Activated T-helper 1 cell treated with anti-CD3 and anti-CD28 coated beads, Interleukin-2, amount 50 U/mL, for 16 hours (primary cell): ENCODE data around the gene XPR1.

ENCODE experiments used
- DNase-seq, 2 donors: peaks; one replicate each; pipeline ENCODE4 v3.0.0-alpha.2; 2020; ENCODE audit warnings: low read depth in 1 of 2, low spot score in 1 of 2

XPR1 gene

GRCh38 chr1:180912211-180912800 is 280.5 kb downstream of the XPR1 start:
- no peak for DNase-seq

GRCh38 chr1:180912801-180913565 is 281.2 kb downstream of the XPR1 start, which contains the start of gene KIAA1614:
Gene KIAA1614 (plus strand): TSS chr1:180912897. CDS start chr1:180913244, 347 bp downstream.
- no peak for DNase-seq

- no peak for DNase-seq
Measured at GRCh38 chr1:180915426-180915965, 283.7 kb downstream of the XPR1 start.

GRCh38 chr1:180916012-180916770 is 284.4 kb downstream of the XPR1 start:
- DNase-seq = no peak

GRCh38 chr1:180916771-180917170 is 284.9 kb downstream of the XPR1 start:
- no peak for DNase-seq

GRCh38 chr1:180917306-180918065 is 285.7 kb downstream of the XPR1 start:
- no peak for DNase-seq

GRCh38 chr1:180918519-180918918 is 286.7 kb downstream of the XPR1 start:
- no peak for DNase-seq

- no peak for DNase-seq
Measured at GRCh38 chr1:180919183-180919700, 287.4 kb downstream of the XPR1 start.

- no peak for DNase-seq
Measured at GRCh38 chr1:180920193-180920592, 288.4 kb downstream of the XPR1 start.

GRCh38 chr1:180920702-180921101 is 288.9 kb downstream of the XPR1 start:
- no peak for DNase-seq

- no peak for DNase-seq
Measured at GRCh38 chr1:180921386-180921785, 289.6 kb downstream of the XPR1 start.

- no peak for DNase-seq
Measured at GRCh38 chr1:180921891-180922630, 290.2 kb downstream of the XPR1 start.

- DNase-seq = no peak
Measured at GRCh38 chr1:180922631-180923015, 290.8 kb downstream of the XPR1 start.

GRCh38 chr1:180923021-180923841 is 291.4 kb downstream of the XPR1 start:
- no peak for DNase-seq

GRCh38 chr1:180923887-180924286 is 292.1 kb downstream of the XPR1 start:
- no peak for DNase-seq

GRCh38 chr1:180924939-180925338 is 293.1 kb downstream of the XPR1 start:
- DNase-seq = no peak

- DNase-seq = no peak
Measured at GRCh38 chr1:180925471-180926051, 293.7 kb downstream of the XPR1 start.

GRCh38 chr1:180926164-180926981 is 294.6 kb downstream of the XPR1 start:
- no peak for DNase-seq
